NCI-H2196 treated with DMSO at 0.1 percent for 48 hours (cell line): Measurements from ENCODE around the gene PSMB9.

ENCODE experiments used
- DNase-seq: peaks from one replicate; lab custom pipeline; 2025; ENCODE audit not compliant: unreplicated experiment; lab: John Stamatoyannopoulos, UW

The PSMB9 gene

GRCh38 chr6:32838114-32838958 is 15.7 kb upstream of the PSMB9 start, which contains the start of gene TAP2:
TAP2 (minus strand) TSS chr6:32838739; CDS start chr6:32838233, 506 bp downstream.
- DNase-seq = peak; percentile 86

GRCh38 chr6:32839356-32839755 is 14.6 kb upstream of the PSMB9 start:
- DNase-seq = no peak

- no peak for DNase-seq
Measured at GRCh38 chr6:32840604-32841246, 13.3 kb upstream of the PSMB9 start.

- DNase-seq = no peak
Measured at GRCh38 chr6:32842021-32842650, 11.9 kb upstream of the PSMB9 start.

DNA sequence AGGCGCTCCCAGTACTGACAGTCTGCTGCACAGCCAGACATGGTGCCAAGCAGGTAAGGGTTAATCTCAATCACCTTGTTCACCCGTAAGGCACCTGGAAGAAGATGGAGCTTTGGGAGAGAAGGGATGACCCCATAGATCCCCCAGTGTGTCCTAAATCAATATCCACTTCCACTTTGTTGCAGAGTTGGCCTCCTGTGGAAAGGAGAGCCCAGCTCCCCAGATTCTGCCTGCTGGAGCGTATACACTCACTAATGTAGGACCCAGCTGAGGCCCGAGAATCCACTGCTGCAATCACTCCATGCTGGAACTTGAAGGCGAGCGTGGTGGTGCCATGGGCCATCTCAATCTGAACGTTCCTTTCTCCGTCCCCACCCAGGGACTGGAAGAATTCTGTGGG is 11.3 kb upstream of the PSMB9 start:
- no peak for DNase-seq

- no peak for DNase-seq
Measured at GRCh38 chr6:32843331-32843978, 10.5 kb upstream of the PSMB9 start.

- peak; percentile 97 for DNase-seq
Measured at GRCh38 chr6:32843979-32844838, 9.8 kb upstream of the PSMB9 start, which contains the start of gene PSMB8. PSMB8 (minus strand) TSS chr6:32844047; CDS start chr6:32843996, 51 bp downstream.

DNA sequence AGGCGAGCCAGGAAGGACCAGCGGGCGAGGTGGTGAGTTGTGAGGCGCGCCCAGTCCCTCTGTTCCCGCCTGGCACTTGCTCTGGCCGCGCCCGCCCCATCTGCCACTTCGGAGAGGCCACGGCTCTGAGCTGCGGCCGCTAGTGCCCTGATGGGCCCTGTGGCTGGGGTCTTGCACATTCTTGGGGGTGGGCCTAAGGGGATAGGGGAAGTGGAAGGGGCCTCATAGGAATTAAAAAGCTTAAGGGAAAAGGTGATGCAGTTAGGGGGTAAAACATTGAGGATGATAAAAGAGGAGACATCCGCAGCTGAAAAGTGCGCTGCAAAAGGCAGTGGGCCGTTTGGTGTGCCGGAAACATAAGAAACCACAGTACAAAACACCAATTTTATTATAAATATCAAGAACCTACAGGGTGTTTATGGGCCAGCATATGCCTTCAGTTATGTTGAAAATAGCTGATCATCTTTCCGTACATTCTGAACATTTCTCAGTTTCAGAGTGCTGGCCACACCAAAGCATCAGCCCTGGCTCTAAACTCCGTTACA is 9.1 kb upstream of the PSMB9 start:
- DNase-seq = no peak

DNA sequence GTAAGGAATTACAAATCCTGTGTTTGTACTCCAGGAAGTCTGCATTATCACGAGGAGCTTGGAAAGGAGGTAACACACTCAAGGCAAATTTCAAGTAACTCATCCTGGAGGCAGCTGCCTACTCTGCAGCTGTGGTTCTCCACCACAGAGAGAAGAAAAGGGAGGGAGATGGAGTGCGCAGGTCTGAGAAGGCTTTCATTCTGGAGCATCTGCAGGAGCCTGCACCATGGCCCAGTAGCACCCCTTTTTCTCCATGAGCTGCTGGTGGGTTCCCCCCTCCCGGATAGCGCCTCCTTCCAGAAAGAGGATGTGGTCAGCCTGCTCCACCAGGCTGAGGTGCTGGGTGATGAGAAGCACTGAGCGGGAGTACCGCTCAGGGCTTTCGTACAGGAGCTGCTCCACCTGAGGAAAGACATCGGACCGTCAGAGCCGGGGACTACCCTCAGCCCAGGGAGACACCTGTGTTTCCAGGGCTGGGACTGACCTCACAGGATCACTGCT is 8.6 kb upstream of the PSMB9 start:
- no peak for DNase-seq

- DNase-seq = no peak
Measured at GRCh38 chr6:32847004-32847403, 7.0 kb upstream of the PSMB9 start.

DNA sequence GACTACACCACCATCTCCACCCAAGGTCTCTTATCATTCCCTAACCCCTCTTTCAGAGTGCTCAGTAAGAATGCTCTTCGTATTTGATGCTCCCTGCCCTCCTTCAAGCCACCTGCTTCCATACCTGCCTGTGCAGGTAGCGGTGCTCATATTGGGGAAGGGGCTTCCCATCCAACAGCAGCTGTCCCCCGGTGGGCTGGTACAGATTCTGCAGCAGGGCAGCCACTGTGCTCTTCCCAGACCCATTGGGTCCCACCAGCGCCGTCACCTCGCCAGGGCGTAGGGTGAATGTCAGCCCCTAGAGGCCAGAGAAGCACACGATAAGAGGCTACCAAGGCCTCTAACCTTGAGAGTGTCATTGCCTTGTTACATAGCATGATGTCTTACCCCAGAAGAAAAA is 6.2 kb upstream of the PSMB9 start:
- DNase-seq = no peak

- DNase-seq = no peak
Measured at GRCh38 chr6:32849126-32849525, 4.9 kb upstream of the PSMB9 start.

GRCh38 chr6:32851025-32851424 is 3.0 kb upstream of the PSMB9 start:
- DNase-seq = no peak

DNA sequence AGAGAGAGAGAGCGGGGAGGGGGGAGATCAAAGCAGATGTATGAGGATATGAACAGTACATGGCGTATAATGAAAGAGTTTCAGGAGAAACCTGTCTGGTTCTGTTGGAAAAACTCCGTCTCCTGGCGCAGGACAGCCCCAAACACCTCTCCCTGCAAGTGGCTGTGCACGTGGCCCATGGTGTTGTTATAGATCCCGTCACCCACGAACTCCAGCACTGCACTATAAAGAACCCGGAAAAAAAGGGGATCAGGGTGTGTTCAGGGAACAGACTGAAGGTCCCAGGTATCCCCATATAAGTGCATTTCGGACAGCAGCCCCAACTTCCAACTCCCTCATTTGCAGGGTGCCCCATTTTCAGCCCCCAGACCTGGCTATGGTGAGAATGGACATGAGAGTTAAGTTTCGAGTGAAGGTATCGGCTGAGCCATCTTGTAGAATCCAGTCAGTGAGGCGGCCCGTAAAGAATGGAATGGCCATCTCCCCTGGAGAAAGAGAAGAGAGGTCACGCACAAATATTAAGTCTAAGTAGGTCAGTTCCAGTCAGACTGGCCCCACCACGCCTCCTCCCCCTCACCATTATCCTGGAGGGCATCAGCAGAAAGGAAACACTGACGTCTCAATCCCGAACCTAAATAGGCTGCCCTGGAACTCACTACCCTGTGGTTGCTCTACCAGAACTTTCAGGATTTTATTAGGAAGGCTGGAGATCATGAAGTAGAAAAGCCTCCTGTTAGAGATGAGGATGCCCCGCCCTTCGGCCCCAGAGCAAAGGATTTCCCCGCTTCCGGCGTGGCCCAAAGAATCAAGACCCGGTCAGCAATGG is 1.8 kb upstream of the PSMB9 start:
- DNase-seq = no peak

DNA sequence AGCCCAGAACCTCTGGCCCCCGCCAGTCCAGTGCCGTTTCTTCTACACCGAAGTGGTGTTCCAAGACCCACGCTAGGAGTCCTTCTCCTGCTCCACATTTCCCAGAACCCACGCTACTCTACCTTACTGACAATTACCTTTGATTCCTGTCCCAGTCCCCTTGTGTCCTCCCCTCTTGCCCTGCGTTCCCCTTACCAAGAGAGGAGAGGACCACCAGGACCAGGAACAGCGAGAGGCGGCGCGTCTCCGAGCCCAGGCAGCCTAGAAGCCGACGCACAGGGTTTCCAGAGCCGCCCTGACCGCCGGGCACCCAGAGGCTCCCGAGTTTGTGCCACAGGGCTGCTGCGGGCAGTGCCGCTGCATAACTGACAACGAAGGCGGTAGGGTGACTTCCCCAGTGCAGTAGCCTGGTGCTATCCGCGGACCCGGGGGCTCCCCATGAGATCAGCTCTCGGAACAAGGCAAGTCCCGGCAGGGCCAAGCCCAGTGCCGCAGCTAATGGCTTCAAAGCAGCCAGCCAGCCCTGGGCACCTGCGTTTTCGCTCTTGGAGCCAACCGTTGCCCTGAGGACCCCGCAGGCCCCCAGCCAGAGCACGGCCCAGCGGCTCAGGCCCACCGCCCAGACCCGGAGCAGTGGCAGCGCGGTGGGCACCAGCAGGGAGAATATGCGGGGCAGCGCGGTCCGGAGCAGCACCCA is 1.0 kb upstream of the PSMB9 start:
- DNase-seq = no peak

GRCh38 chr6:32854376-32855178 is 585 bp downstream of the PSMB9 start:
- peak; percentile 38 for DNase-seq

DNA sequence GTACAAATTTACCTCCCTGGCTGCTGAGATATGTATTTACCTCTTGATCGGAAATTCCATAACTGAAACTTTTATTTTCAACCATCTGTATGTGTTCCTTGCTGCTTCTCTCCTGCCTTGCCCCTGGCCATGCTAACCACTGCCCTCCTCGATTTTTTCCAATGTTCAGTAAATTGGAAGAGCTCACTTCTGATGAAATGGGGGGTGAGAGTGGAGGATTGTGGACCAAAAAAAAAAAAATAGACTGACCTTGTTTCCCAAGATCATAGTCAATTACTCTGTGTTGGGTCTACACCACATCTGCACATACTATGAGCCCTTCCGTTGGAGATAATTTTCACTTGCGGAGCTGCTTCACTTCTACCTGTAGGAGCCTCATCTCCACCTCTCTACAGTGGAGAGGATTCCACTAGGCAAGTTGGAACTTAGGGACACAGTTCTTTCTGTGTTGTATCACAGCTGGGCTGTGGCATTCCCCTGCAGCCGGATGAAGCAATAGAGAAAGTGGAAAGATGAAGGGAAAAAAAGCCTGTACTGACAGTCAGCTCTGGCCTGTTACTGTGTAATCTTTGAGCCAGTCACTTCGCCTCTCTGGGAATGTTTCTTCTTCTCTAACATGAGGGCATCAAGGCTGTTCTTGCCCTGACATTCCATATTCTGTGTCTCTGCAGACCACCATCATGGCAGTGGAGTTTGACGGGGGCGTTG is 1.6 kb downstream of the PSMB9 start:
- DNase-seq = no peak
